COLO668 (cell line): Measurements from ENCODE around the gene TMEM143.
A peak's percentile ranks its signal among the peaks of the same experiment; 100 is the strongest.
"Not testable (repeated sequence)": the region's sequence is repeated elsewhere in the genome, so short reads cannot be mapped to it uniquely, and the experiment has no call there.

Experiments used
- DNase-seq: peaks from one replicate; lab custom pipeline; 2025; ENCODE audit not compliant: unreplicated experiment; lab: John Stamatoyannopoulos, UW

Gene TMEM143

DNA sequence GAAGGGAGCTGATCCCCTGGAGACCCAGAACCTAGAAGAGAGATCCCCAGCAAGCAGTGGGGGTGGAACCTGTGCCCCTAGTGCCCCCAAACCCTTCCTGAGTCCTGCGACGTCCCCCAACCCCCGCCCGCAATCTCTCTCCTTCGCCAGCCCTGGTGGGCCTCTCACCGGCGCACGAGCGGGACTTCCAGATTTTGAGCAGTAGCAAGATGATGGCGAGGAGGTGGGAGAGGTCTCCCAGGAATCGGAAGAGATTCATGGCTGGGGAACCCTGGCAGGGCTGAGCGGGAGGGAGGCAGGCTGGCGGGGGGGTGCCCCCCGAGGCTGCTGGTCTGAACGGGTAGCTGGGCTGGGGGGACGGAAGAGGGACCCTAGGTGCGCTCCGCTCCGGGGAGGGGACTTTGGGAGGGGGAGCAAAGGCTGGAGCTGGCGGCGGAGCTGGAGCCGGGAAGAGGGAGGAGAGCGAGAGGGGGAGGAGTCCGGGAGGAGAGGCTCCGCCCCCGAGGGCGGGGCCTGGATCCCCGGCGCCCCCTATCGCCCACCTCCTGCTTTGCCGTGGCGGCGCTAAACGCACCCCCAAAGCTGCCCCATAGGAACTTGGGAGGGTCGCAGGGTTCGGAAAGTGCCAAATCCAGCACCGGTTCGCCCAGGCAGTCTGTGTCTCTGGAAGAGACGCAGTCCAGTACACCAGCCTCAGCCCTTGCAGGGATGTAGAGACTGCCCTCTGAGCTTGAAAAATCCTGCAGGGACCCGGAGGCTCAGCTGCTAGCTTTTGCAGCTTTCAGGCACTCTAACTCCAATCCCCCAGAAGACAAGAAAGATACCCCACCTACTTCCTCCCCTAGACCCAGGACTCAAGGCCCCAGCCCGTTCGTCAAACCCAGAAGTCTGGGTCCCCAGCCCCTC is 27.6 kb upstream of the TMEM143 start, which contains the start of gene KDELR1:
TSS of gene KDELR1 (minus strand) at position 452 of the 906 bp plus-strand sequence. CDS start at position 259, 193 bp downstream.
- peak; percentile 67 for DNase-seq

DNA sequence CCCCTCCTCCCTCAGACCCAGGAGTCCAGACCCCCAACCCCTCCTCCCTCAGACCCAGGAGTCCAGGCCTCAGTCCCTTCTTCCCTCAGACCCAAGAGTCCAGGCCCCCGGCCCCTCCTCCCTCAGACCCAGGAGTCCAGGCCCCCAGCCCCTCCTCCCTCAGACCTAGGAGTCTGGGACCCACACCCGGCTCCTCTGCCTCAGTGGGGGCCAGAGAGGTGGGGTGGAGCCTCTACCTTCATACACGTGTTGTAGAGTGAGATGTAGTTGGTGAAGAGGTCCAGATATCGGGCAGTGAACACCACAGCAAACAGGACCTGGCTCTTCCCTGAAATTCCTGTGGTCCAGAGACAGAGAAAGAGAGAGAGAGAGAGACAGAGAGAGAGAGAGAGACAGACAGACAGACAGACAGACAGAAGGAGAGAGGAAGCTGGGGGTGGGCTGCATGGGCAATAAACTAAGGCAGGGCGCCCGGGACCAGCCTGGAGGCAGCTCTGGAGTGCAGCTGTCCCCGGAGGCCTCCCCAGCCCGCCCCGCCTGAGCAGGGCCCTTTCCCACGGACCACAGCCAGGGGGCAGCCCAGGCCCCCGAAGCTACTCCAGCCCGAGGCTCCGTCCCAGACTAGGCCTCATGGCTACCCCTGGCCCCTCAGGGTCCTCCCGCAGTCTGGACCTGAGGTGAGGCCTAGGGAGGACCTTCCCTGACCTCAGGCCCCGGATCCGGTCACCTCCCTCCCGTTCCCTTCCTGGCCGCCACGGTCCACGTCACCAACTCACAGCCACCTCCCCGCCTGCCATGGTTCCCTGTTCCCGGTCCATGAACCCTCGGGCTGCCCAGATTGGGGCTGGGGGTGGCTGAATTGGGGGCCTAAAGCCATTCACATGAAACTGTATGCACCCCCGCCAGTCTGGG is 26.7 kb upstream of the TMEM143 start:
- peak; percentile 75 for DNase-seq

DNA sequence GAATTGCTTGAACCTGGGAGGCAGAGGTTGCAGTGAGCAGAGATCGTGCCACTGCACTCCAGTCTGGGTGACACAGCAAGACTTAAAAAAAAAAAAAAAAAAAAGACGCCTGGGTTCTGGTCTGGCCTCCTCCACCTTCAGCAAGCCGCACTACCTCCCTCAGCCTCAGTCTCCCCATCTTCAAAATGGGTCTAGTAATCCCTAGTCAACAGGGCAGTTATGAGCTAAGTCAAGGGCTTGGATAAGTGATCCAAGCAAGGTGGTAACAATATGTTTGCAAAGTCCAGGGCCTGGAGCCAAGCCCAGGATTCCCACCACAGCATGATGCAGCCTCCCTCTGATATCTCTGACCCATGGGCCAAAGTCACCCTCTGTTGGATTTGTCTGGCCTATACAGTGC is 23.2 kb upstream of the TMEM143 start:
- DNase-seq, result no peak

DNA sequence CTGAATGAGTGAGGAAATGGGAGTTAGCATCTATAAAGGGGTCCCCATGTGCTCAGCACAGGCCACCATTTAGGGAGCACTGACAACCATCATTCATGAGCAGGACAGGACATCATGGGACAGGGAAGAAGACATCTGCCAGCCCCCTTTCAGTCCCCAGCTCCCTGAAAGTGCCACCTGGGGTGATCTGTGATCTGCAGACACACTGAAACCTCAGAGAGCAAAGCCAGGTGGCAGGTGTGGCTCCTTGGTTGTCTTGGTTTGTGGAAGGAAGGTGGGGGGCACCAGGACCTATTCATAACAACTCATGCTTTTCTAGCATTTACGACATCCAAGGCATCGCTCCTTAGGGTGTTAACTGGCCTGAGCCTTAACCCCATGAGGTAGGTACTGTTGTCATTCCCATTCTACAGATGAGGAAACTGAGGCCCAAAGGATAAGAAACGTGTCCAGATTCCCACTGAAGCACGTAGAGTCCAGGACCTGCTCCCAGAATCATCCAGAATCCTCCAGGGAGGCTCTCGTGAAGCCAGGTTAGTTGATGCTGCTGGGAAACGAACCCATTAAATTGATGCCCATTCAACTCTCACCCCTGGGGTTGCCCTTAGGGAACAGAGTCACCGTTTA is 21.8 kb upstream of the TMEM143 start:
- no peak for DNase-seq

DNA sequence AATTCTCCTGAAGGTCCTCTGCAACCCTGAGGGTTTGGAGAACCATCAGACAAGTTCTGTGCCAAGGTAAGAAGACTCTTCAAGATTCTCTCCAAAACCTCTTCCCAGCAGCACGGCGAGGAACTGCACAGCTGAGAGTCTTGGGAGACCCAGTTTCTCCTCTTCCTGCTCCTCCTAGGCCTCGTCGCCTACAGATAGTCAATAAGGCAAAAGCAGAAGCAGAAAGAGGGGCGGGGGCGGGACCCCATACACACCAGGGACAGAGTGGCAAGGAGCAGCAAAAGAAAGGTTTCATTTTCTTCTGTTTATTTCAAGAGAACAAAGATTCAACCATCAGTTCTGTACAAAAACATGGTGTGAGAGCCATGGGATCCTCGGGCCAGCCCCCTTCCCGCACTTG is 18.5 kb upstream of the TMEM143 start:
- DNase-seq, result no peak

DNA sequence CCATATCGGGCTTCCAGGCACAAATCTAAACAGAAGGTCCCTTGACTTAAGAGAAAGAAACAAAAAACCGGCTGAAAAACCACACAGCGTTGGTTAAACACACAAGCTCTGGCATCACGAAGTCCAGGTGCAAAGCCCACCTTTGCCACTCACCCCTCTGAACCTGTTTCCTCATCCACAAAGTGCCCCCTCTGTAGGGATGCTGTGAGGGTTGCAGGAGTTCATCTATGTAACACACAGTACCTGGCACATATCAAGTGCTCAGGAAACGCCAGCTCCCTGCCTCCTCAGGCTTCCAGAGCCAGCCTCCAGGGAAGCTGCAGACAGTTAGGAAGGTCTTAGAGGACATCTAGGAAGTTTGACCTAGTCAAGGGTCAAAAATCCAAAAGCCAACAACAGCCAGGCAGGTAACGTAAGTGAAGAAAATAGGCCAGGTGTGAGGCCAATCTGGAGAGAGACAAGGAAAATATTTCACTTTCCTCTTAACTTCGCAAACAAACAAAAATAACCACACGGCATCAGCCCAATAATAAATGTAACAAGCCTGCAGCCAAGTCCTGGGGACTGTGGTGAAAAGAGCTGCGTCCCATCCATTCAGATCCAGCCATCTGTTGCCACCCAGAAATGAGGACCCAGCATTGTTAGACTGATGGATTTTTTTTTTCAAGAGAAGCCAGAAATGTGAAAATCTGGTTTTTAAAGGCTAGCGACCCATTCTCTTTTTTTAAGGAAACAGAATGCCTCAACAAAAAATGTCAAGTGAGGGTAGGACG is 17.6 kb upstream of the TMEM143 start:
- DNase-seq, result no peak

DNA sequence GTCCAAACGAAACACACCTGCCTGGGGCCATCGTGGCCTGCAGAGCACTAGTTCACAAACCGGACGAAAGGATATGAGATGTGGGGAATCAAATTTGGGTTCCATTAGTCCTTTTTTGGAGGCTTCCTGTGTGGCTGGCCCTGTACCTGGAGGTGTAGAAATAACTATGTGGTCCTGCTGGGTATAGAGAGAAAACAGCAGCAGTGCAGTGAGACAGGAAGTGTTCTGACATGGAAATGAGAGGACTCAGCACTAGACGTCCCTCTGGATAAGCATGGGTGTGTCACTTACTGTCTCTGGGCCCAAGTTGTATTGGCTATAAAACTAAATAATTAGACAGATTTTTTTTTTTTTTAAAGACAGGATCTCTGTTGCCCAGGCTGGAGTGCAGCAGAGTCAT is 15.3 kb upstream of the TMEM143 start:
- no peak for DNase-seq

DNA sequence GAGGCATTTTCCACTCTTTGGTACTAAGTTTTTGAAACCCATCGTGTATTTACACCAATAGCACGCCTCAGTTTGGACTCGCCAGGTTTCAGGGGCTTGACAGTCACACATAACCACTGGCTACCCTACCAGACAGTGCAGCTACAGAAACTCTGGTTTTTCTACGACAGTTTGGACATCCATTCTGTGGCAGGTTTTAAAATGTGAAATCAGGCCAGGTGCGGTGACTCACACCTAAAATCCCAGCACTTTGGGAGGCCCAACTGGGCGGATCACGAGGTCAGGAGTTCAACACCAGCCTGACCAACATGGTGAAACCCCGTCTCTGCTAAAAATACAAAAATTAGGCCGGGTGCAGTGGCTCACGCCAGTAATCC is 14.4 kb upstream of the TMEM143 start:
- no peak for DNase-seq

DNA sequence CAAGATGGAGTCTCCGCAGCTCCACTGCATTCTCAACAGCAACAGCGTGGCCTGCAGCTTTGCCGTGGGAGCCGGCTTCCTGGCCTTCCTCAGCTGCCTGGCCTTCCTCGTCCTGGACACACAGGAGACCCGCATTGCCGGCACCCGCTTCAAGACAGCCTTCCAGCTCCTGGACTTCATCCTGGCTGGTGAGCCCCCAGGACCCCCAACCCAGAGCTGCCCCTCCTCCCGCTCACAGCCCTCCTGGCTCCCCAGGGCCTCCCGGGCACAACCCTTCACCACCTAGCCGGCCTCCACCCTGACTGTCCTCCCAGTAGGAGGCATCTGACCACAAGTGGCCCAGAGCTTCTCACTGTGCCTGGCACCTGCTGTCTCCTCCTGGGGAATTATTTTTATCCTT is 9.8 kb upstream of the TMEM143 start:
- no peak for DNase-seq

DNA sequence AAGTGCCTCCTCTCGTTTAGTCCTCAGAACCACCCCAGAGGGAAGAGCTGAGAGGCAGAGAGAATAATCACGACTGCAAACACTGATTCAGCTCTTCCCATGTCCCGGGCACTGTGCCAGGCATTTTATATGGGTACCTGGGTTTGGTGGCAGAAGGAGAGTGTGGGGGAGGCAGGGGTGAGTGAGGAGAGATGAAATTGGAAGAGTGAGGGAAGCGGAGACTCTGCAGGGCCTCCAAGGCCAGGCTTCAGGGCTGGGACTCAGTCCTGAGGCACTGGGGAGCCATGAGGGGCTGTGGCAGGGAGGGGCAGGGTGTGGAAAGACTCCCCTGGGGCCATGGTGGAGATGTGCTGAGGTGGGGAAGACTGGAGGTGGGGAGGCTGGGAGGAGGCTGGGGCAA is 9.2 kb upstream of the TMEM143 start:
- DNase-seq, result peak; percentile 85

DNA sequence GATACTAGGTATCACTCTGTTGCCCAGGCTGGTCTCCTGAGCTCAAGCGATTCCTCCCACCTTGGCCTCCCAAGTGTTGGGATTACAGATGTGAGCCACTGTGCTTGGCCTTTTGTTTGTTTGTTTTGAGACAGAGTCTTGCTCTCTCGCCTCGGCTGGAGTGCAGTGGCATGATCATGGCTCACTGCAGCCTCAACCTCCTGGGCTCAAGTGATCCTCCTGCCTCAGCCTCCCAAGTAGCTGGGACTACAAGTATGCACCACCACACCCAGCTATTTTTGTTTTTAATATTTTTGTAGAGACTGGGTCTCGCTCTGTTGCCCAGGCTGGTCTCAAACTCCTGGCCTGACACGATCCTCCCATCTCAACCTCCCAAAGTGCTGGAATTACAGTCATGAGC is 8.0 kb upstream of the TMEM143 start:
- not testable (repeated sequence) for DNase-seq

DNA sequence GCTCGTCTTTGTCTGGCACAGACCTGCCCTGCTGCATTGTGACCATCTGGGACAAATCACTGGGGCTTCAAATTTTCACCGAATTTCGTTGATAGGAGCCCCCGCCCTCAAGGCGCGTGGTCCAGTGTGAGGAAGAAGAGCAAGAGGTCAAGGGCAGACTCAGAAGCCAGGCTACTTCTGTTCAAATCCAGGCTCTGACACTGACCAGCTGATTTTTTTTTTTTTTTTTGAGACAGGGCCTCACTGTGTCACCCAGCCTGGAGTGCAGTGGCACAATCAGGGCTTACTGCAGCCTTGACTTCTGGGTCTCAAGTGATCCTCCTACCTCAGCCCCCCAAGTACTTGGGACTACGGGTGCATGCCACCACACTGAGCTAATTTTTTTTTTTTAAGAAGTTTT is 7.6 kb upstream of the TMEM143 start:
- DNase-seq, result no peak

DNA sequence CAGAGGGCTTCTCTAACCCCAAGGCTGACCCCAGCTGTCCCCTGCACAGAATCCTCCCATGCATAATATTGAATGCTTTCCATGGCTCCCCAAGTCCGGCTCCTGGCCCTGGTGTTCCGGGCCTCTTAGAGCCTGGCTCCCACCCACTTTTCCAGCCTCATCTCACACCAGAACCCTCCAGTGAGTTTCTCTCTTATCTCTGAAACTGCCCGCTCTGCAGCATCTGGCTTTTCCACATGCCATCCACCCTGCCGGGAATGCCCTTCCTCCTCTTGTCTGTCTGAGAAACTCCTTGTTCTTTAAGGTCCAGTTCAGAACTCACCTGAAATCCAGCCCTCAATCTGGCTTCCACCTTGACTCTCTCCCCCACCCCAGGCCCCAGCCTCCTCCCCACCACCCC is 7.2 kb upstream of the TMEM143 start:
- no peak for DNase-seq

DNA sequence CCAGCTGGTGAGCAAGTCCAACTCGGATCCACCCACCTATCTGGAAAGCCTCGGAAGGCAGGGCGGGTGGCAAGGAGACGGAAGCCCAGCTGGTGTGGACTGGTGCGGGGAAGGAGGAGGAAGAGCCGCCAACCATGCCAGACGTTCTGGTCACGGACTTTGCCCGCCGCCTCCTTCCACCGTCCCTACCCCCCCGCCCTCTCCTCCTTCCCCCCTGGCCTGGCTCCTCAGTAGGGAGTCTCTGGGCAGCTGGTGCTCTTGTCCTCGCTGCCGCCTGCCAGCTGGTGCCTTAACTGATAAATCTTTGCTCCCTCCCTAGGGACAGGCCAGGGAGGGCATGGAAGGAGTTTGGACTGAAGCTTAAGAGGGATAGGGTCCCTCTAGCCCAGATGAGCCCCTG is 5.2 kb upstream of the TMEM143 start:
- no peak for DNase-seq

DNA sequence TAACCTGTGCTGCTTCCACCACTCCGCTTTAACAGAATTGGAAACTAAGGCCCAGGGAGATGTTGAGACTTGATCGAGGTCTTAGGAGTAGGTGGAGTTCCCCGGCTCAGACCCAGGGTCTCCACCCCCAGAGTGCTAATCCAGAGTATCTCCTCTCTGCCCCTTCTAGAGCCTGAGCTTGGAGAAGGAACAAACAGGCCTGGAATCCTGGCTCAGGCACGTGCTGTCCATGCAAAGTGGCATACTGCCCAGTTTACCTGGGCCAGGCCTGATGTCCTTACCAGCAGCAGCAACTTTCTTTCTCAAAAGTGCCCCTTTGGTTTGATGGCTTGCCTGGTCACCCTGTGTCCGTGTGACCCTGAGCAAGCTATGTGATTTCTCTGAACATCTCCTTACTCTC is 4.1 kb upstream of the TMEM143 start:
- DNase-seq, result no peak

DNA sequence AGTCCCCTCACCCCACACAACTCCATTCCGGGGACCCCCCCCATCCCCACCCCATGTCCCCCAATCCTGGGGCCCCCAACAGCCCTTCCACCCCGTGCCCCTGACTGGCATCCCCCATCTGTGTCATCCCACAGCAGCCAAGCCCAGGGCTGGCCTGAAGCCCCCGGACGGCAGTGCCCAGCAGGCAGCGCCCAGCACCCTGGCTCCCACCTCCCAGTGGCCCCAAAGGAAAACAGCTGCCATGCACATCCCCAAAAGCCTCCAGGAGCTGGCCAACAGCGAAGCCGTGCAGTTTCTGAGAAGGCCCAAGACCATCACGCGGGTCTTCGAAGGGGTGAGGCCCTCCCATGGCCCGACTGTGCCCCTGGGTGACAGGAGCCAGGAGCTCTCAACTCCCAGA is 1.9 kb upstream of the TMEM143 start:
- DNase-seq, result no peak

DNA sequence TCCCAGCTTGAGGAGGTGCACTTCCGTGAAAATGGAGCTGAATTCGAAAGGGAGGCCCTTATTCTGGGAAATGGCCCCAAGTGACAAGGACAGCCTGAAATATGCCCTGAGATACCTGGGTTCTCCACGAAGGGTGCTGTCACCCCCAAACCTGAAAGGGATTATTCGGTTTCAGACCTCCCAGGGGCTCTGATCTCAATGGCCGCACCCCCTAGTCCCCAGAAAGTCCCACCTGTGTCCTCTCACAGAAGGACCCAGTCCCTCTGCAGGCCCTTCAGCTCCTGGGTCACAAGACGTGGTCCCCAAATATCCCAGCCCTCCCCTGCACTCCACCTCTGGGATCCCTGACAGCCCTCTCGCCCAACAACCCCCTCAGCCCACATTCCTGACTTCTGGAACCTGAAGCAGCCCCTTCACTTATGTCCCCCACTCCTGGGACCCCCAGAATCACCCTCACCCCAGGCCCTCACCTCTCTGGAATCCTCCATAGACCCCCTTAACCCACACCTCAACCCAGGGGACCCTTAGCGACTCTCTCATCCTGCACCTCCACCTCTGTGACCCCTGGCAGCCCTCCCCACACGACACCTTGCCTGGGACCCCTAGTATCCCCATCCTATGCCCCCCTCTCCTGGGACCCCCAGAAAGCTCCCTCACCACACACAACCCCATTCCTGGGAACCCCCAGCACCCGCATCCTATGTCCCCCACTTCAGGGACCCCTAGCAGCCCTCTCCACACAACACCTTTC is 1.0 kb upstream of the TMEM143 start:
- no peak for DNase-seq

DNA sequence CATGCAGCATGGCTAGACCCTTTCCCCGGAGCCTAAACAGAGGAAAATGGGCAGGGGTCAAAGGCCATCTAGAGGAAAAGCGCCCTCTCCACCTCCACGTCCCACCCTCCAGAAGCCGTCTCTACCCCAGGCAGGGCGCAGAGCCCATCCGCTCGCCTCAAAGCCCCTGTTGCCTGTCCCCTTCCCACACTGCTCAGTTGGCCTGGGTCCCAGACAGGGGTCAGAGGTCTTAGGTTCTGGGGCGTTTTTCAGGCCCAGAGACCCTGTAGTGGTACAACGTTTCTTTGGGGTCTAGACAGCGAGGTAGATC is 285 bp downstream of the TMEM143 start:
- DNase-seq, result no peak

DNA sequence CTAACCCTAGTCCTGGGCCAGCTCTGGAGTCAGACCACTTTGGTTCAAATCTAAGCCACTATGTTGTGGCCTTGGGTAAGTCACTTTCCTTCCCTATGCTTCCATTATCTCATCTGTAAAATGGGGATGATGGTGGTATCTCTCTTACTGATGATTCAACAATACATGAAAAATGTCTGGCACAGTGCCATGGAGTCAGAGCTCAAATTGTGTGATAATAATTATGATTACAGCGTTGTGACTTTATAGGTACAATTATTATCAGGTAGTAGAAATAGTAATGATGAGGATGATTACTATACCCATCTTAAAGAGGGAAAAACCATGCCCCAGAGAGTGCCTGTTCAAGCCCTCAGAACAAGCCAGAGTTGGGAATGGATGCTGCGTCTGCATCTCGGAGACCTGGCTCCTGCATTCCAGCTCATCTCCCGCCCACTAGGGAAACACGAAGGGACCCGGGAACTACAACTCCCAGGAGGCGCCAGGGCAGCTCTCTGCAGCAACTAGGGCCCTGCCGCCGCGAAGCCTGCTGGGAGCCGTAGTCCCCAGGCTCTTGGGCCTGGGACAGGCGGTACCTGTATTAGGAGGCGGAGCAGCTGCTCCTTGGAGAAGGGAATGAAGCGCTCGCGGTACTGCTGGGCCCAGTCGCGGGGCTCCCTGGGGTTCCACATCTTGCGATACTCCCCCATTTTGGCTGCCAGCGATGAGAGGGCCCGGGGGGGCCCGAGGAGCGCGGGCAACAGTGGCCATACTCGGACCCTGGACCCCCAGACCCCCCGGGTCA is 832 bp downstream of the TMEM143 start:
- DNase-seq, result peak; percentile 96
